Hepatocyte (in vitro differentiated cells): Measurements from ENCODE around the gene CNTNAP2.

Experiments used
- CTCF ChIP-seq: fragments of 200-600 bp; sonication (generic); IDR thresholded peaks from 2 replicates; pipeline ENCODE4 v1.5.1; 2016; ENCODE audit warnings: antibody characterized with exemption, mild to moderate bottlenecking; ENCODE audit not compliant: poor library complexity
- EZH2 ChIP-seq: fragments of 200-600 bp; sonication (generic); IDR thresholded peaks from 2 replicates; pipeline ENCODE4 v1.6.1; 2016; ENCODE audit warnings: antibody characterized with exemption, mild to moderate bottlenecking, borderline replicate concordance

DNA sequence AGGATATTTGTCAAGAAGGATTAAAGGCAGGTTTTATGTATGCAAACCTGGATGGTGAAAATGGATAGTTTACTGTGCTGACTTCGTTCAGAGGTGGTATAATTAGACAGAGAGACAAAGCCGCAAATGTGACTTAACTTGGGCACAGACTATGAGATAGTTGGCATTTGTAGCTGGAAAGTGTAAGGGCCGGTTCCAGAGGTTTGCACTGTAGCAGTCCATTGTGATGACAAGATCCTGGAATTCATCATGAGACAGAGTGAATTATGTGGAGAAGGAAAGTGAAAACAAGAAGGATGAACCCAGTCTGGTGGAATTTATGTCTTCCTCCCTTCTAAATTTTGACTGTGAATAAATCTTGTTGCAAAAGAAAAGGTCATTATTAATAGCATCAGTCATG is 139.0 kb downstream of the CNTNAP2 start:
- TF ChIP-seq CTCF (no peak), EZH2 (no peak)
